HuH-7.5 (cell line): ENCODE measurements around the gene CERS3.

ENCODE experiments used
- DNase-seq: peaks from one replicate; pipeline ENCODE4 v3.0.0; 2011; ENCODE audit warnings: low spot score

Gene CERS3

DNA sequence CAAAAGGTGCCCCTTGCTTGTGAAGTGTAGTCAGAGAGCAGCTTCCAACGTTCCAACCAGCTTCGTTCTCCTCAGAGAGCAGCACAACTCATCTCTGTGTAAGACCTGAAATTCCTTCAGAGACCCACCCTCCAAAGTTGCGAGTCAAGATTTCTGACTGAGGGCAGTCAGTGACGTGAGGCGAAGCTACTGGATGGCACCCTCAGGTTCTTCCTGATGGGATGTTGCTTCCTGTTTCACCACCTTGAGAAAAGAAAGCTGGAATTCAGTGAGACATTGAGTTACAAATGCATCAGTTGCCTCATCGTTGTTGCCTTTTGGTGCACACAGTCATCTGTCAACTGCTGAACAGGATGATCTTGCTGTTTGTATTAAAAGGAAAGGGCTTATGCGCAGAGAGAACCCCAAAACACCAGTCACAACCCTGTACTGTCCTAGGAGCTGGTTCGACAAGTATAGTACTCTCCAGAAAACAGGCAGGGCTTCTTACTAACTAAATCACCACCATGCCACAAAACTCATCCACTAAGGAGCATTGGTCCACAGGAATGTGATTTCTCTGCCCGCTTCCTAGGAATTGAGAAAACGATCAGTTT is at the start of gene CERS3:
Gene CERS3, minus strand, starts transcription at position 118 of the 596 bp plus-strand sequence. CDS start 27,101 bp downstream, outside the sequence.
- no peak for DNase-seq

- no peak for DNase-seq
Observed at GRCh38 chr15:100573526-100573925, 44.8 kb upstream of the CERS3 start.

DNA sequence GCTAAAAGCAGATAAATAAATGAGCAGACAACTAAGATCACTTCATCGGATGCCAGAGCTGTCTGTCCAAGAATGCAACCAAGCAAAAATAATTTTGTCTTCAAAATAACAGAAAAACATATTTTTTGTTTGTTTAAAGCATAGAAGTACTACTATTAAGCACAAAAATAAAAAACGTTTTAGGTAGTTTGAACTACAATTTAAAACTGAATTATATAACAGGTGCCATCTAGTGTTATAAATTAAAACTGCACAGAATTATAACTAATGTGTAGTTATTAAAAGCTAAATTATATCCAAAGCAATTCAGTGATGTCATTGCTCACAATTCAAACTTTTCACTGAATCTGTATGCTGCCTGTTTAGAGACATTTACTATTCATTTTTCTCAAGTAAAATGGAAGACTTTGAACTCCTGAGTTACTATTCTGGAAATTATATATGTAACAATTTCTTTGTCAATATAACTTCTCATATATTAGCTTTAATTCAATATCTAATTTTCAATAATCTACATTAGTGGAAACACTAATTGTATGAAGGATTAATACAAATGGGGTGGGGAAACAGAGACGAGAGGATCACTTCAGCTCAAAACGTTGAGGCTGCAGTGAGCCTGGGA is 43.7 kb upstream of the CERS3 start:
- no peak for DNase-seq

DNA sequence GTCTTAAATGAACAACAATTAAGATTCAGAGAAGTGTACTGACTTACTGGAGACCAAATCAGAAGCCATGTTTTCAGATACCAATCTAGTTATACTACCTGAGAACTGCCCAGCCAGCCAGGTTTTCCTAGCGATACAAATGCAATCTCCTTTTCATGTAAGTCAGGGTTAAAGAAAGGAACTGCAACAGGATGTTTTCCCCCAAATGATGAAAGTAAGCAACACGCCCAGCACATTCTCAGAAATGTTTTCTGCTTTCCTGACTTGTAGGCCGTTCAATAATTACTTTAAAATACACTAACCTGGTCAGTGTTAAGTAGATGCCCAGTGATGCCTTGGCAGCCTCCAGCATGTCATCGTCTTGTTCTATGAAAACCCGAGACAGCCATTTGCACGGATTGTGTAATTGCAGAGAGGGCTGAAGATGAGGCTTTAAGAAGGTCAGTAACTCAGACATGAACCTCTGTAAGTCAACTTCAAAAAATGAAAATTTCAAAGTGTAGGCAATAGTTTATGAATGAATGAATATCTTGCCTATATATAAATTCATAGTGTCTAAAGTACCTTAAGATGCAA is 42.9 kb upstream of the CERS3 start:
- no peak for DNase-seq

DNA sequence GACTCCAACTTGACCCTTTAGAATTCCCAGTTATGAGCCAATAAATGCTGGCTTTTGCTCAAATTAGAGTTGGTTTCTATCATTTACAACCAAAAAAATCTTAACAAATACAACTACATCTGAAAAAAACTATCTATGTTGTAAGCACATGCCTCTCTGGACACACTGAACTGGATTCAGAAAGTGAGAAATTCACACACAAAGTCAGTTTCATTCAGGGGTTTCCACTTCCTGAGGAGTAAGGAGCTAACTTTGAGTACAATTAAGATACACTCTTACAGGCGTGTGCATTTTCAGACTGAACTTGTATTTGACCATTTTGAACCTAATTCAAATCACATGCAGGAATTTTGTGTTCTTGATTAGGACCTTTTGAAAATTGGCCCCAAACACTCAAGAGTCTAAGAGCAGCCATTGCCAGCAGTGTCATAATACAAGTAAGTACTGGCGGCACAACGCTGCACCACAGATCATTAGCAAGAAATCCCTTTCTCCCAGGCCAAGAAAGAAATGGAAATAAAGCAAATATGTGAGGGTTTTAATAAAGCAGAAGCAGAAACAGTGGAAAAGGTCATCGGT is 42.1 kb upstream of the CERS3 start:
- no peak for DNase-seq

DNA sequence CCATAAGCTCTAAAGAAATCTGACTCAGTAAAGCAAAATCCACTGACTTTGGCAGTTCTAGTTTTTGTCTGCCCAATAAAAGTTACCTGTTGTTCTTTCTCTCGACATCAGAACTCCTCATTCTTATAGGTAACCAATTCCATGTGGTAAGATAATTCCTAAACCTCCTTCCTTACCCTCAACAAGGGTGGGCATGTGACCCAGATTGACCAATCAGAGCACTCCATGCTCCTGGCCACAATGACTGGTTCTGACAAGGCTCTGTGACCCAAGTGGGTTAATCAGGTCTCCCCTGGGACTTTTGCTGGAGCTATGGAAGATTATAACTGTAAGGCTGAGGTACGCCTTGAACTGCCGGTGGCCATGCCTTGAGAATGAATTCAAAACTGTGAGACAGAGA is 41.5 kb upstream of the CERS3 start:
- DNase-seq = no peak

- no peak for DNase-seq
Observed at GRCh38 chr15:100569391-100569790, 40.6 kb upstream of the CERS3 start.

DNA sequence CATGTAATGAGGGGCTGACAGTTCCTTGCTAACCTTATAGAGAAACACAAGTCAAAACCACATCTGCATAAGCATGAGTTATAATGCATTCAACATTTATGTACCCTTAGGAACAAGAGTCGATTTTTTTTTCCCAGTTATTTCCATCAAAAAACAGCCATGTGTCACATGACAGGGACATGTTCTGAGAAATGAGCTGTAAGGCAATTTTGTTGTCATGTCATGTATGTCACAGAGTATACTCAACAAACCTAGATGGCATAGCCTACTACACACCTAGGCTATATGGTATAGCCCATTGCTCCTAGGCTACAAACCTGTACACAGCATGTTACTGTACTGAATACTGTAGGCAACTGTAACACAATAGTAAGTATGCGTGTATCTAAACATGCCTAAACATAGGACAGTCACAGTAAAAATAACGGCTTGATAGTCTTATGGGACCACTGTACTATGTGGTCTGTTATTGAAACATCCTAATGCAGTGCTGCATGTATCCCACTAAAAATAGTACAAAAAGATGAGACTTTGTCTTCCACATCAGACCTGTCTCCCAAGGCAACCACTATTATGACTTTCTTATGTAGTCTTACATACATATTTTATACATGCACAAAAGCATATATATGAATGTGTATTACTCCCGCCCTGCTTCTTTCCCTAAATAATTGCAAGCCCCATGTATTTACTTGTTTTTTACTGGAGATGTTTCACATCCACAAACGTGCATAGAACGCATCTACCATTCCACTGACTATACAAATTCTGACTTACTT is 38.3 kb upstream of the CERS3 start:
- no peak for DNase-seq

GRCh38 chr15:100565591-100565990 is 36.8 kb upstream of the CERS3 start:
- no peak for DNase-seq

- no peak for DNase-seq
Observed at GRCh38 chr15:100560323-100560722, 31.6 kb upstream of the CERS3 start.

DNA sequence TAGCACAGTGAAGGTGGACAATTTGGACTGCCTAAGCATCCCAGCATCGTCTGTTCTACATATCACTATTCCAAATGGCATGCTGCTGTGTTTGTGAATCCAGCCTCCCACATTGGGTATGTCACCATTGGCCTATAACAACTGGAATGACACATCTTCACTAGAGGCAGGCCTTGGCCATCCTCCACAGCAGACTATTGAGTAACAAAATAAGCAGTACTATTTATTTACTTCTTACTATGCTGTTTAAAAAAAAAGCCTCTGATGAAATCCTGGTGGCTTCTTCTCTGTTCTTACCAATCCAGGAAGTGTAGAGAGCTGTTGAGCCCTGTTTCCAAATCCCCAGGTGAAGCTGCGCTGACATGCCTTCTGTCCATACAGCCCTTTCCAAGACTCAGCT is 30.6 kb upstream of the CERS3 start:
- DNase-seq = no peak

DNA sequence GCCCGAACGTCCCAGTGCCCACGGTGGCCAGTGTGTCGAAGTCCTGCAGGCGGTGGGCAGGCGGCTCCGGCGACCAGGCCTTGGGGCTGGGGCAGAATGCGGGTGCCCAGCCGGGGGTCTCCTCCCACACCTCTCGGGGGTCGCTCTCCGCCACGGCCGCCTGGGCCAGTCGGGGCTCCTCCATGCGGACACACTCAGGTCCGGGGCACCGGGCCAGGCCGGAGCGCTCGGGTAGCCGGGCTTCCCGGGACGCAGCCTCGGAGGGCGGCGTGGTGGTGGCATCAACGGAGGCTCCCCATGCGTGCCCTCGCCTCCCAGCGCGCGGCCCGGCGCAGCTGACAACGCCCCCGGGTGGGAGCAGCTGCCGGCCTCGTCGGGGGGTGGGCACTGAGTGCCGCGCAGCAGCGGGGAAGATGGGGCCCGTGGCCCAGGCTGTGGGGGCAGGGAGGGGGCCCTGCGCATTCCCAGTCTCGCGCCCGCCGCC is 30.1 kb upstream of the CERS3 start:
- no peak for DNase-seq

DNA sequence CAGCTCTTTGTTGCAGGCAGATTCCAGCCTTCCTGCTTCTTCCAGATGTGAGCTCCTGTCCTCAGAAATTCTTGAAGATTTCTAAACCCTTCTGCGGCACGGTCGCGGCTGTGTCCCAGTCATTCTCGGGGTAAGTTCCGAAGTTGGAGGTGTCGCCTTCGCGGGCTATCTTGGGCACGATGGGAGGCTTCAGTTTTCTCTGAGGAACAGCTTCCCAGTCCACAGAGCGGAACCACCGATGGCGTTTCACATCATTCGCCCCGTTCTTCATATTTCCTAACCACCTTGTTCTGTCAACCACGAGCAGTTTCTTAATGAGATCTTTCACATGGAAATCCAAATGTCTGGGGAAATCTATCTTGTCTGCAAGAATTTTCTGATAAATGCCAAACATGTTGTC is 24.7 kb upstream of the CERS3 start:
- no peak for DNase-seq

- DNase-seq = no peak
Observed at GRCh38 chr15:100547961-100548360, 19.2 kb upstream of the CERS3 start.

DNA sequence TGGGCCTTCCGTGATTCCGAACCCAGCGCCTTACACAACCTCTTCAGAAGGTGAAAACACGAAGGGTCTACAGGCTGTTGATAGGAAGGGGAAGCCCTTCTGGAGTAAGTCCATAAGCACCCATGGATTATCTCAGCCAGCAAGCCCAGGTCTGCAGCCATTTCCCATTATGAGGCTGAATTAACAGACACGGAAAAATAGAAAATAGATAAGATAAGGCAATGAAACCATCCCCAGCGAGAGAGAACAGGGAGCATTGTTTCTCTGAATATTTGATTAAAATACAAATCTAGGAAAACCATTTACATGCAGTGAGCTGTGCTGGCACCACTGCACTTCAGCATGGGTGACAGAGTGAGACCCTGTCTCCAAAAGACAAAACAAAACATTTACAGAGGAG is 16.2 kb upstream of the CERS3 start:
- DNase-seq = no peak

DNA sequence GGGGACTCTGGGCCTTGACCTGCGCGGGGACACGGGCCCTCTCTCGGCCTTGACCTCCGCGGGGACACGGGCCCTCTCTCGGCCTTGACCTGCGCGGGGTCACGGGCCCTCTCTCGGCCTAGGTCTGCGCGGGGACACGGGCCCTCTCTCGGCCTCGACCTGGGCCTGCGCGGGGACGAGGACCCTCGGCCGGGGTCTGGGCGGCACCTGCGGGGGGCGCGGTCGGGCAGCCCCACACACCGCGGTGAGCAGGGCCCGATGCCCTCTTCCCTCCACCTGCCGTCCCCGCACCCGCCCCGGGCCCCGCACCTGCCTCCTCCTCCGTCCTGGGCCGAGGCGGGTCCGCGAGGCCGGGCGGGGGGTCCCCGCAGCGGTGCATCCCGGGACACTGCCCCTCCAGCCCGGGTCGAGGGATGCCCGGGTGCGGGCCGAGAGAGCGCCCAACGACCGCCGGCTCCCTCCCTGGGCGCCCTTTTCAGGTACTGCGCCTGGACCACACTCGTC is 15.6 kb upstream of the CERS3 start:
- DNase-seq = no peak

GRCh38 chr15:100542290-100542689 is 13.5 kb upstream of the CERS3 start:
- DNase-seq = no peak

DNA sequence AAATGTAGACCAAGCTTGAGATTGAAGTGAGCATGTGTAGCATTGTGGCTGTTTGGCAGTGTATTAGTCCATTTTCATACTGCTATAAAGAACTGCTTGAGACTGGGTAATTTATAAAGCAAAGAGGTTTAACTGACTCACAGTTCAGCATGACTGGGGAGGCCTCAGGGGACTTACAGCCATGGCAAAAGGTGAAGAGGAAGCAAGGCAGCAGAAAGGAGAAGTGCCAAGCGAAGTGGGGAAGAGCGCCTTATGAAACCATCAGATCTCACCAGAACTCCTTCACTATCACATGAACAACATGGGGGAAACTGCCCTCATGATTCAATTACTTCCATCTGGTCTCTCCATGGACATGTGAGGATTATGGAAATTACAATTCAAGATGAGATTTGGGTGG is 8.6 kb upstream of the CERS3 start:
- DNase-seq = no peak

DNA sequence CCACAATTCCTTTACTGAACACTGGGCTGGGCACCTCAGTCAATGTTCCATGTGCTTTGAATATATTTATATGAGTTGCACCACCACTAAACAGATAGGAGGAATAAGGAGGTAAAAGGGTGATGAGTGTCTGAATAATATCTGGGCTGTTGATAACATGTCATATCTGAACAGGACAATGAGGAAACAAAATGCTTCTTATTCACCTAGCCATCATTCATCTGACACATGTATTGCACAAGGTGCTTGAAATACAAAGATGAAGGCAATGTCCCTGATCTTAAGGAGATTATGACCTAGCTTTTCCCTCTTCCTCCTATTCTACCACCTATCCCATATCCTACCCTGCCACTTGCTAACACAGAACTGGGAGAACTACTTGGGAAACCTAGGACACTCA is 8.0 kb upstream of the CERS3 start:
- DNase-seq = no peak

DNA sequence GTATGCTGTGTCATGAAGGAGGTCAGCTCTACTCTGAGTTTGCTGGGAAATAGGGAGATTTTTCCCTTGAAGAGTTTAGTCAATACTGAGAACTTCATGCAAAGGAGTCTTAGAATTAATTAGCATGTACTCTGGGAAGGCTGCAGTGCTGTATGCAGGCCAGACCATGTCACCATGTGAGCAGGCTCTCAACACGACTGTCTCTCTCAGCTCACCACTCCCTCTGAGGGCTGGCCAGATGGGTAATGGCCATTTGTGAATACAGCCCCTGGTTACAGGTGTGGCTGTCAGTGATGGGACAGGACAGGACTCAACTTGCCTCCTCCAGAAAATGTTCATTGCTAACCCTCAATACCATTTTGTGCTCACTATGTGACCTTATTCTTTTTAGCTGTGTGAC is 5.1 kb upstream of the CERS3 start:
- DNase-seq = no peak

GRCh38 chr15:100531823-100532327 is 3.1 kb upstream of the CERS3 start:
- DNase-seq = no peak

DNA sequence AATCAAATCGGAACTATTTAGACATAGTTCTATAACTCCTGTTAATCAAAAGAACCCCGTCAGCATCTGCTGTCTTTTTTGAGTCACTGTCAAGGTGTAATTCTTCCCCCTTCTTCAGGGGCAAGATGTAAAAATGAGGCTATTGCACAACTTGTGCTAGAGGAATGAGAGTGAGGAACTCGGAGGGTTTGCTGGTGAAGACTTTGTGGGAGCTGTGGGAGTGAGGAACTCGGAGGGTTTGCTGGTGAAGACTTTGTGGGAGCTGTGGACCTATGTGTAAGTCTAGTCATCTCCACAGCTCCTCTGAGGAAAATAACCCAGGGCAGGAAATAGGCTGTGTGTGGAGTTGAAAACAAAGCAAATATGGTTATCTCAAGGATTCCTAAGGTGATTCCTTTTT is 2.5 kb upstream of the CERS3 start:
- no peak for DNase-seq
